SK-N-SH (cell line): ENCODE data around the gene CAMK2B.

ENCODE experiments used
- EP300 ChIP-seq, 2 experiments: IDR thresholded peaks; 2 replicates each; pipeline versions ENCODE4 v1.4.0 to v1.6.1; 2012; ENCODE audit warnings: borderline replicate concordance in 1 of 2, low read depth in 1 of 2, low read length in 1 of 2
- SIN3A ChIP-seq: IDR thresholded peaks from 2 replicates; pipeline ENCODE4 v1.6.1; 2012; ENCODE audit warnings: low read depth, mild to moderate bottlenecking, low read length, moderate library complexity, borderline replicate concordance
- SMC3 ChIP-seq: IDR thresholded peaks from 2 replicates; pipeline ENCODE4 v1.6.1; 2012; ENCODE audit warnings: low read depth, low read length, improper control_type of control experiment
- TCF12 ChIP-seq: IDR thresholded peaks from 2 replicates; pipeline ENCODE4 v1.4.0; 2012
- TF ChIP-seq, protein P1 (sequence below): fragments of 200-600 bp; sonication (generic); IDR thresholded peaks from 2 replicates; pipeline ENCODE4 v1.6.1; 2017; ENCODE audit warnings: antibody characterized with exemption, mild to moderate bottlenecking, moderate library complexity
- TF ChIP-seq, protein P2 (sequence below): IDR thresholded peaks from 2 replicates; pipeline ENCODE4 v1.6.1; 2012; ENCODE audit warnings: mild to moderate bottlenecking, low read depth, low read length, moderate library complexity

DNA sequence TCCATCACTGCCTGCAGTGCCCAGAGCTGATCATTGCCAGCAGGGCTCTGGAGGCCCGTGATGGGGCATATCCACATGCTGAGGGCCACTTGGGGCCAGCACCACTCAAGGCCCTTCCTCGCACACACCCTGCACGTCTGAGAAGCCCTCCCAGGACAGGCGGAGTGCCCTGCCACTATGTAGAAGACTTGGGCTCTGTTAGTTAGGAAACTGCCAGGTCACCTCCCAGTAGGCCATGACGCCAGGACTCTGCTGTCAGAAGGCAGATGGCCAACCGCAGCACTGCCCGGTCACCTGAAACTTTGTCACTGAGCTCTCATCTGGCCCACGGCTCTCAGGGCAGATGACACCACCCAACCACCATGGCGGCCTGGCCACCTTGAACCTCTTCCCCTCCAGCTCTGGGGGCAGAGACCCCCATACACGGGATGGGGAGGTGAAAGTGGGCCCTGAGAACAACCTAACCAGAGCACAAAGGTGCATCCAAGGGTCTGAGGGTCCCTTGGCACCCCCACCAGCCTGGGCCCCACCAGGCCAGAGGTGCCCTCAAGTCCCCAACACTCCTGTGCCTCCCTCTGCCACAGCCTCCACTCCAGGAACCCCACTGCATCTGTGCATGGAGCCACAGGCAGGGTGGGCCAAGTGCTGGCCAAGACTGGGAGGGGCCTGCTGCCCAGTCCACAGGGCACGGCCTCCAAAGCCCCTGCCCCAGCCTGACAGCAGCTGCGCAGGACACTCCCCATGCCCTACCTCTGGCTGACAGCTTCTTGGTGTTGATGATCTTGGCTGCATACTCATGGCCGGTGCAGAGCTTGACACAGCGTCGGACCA, 41.8 kb downstream of the CAMK2B start:
- TF ChIP-seq TCF12 (no peak), SMC3 (no peak), EP300 (IDR thresholded peaks at IDR 0.05; ENCODE audit: borderline replicate concordance in 1 of 2, low read depth in 1 of 2, low read length in 1 of 2) (no peak), SIN3A (no peak)
- TF ChIP-seq, protein P1, sequence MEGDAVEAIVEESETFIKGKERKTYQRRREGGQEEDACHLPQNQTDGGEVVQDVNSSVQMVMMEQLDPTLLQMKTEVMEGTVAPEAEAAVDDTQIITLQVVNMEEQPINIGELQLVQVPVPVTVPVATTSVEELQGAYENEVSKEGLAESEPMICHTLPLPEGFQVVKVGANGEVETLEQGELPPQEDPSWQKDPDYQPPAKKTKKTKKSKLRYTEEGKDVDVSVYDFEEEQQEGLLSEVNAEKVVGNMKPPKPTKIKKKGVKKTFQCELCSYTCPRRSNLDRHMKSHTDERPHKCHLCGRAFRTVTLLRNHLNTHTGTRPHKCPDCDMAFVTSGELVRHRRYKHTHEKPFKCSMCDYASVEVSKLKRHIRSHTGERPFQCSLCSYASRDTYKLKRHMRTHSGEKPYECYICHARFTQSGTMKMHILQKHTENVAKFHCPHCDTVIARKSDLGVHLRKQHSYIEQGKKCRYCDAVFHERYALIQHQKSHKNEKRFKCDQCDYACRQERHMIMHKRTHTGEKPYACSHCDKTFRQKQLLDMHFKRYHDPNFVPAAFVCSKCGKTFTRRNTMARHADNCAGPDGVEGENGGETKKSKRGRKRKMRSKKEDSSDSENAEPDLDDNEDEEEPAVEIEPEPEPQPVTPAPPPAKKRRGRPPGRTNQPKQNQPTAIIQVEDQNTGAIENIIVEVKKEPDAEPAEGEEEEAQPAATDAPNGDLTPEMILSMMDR = no peak
- TF ChIP-seq, protein P2, sequence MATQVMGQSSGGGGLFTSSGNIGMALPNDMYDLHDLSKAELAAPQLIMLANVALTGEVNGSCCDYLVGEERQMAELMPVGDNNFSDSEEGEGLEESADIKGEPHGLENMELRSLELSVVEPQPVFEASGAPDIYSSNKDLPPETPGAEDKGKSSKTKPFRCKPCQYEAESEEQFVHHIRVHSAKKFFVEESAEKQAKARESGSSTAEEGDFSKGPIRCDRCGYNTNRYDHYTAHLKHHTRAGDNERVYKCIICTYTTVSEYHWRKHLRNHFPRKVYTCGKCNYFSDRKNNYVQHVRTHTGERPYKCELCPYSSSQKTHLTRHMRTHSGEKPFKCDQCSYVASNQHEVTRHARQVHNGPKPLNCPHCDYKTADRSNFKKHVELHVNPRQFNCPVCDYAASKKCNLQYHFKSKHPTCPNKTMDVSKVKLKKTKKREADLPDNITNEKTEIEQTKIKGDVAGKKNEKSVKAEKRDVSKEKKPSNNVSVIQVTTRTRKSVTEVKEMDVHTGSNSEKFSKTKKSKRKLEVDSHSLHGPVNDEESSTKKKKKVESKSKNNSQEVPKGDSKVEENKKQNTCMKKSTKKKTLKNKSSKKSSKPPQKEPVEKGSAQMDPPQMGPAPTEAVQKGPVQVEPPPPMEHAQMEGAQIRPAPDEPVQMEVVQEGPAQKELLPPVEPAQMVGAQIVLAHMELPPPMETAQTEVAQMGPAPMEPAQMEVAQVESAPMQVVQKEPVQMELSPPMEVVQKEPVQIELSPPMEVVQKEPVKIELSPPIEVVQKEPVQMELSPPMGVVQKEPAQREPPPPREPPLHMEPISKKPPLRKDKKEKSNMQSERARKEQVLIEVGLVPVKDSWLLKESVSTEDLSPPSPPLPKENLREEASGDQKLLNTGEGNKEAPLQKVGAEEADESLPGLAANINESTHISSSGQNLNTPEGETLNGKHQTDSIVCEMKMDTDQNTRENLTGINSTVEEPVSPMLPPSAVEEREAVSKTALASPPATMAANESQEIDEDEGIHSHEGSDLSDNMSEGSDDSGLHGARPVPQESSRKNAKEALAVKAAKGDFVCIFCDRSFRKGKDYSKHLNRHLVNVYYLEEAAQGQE = no peak
